CD4-positive, alpha-beta T cell (primary cell): ENCODE results near the gene SIRT3. TPM values are rescaled to one million over a fixed set of nuclear protein-coding genes. Genes with fewer than 3 reads are reported as not detected.
A peak's percentile ranks its signal among the peaks of the same experiment; 100 is the strongest.
"Not testable (repeated sequence)": the region's sequence is repeated elsewhere in the genome, so short reads cannot be mapped to it uniquely, and the experiment has no call there.

Source experiments
- ATAC-seq: fragments of 200-7000 bp; cut with Tn5 transposase; one replicate; pipeline ENCODE4 v1.10.0; 2022; ENCODE audit warnings: mild to moderate bottlenecking; ENCODE audit not compliant: poor library complexity
- CTCF ChIA-PET: fragments of 350-600 bp; sonication (Branson Sonifier 250); formaldehyde crosslinking; loops from one replicate; lab custom pipeline; 2021; ENCODE audit warnings: antibody characterized with exemption, inconsistent platforms; lab: Charles Lee
- POLR2A ChIA-PET: fragments of 350-600 bp; sonication (Branson Sonifier 250); formaldehyde crosslinking; loops from one replicate; lab custom pipeline; 2021; ENCODE audit warnings: antibody characterized with exemption, inconsistent platforms; lab: Charles Lee
- DNase-seq, 14 experiments: peaks; one replicate each; pipeline ENCODE4 v3.0.0-alpha.2; 2013 to 2020; ENCODE audit warnings: mixed read lengths in 2 of 14
- H3K27ac ChIP-seq, 2 donors: one replicate each; pipeline versions ENCODE4 v1.5.1 to v1.7.0; 2013; ENCODE audit warnings: low read length in 2 of 2, low read depth in 1 of 2, mild to moderate bottlenecking in 1 of 2
- H3K27me3 ChIP-seq, 2 experiments: 1 replicate in 1 of 2; 2 replicates in 1 of 2; pipeline versions ENCODE4 v1.6.1 to v1.7.0; 2013; ENCODE audit warnings: low read length in 2 of 2, control low read depth in 1 of 2, mild to moderate bottlenecking in 1 of 2, moderate library complexity in 1 of 2; ENCODE audit not compliant: insufficient read depth in 2 of 2, control insufficient read depth in 1 of 2
- H3K36me3 ChIP-seq: one replicate; pipeline ENCODE4 v1.6.1; 2013; ENCODE audit warnings: low read length, control low read depth; ENCODE audit not compliant: insufficient read depth
- H3K4me1 ChIP-seq: one replicate; pipeline ENCODE4 v1.6.1; 2013; ENCODE audit warnings: low read length, control low read depth; ENCODE audit not compliant: insufficient read depth
- H3K4me3 ChIP-seq: one replicate; pipeline ENCODE4 v1.5.1; 2013; ENCODE audit warnings: mild to moderate bottlenecking, low read length, moderate library complexity
- H3K9me3 ChIP-seq, 2 experiments: 1 replicate in 1 of 2; 2 replicates in 1 of 2; pipeline versions ENCODE4 v1.6.1 to v1.7.0; 2013; ENCODE audit warnings: low read length in 2 of 2, mild to moderate bottlenecking in 2 of 2, control low read depth in 1 of 2, moderate library complexity in 1 of 2; ENCODE audit not compliant: control insufficient read depth in 1 of 2, insufficient read depth in 1 of 2
- H3K27ac Mint-ChIP-seq: one replicate; pipeline ENCODE4 v1.8.0; 2020; ENCODE audit warnings: mixed read lengths
- H3K27me3 Mint-ChIP-seq: one replicate; pipeline ENCODE4 v1.8.0; 2021; ENCODE audit warnings: mixed read lengths
- H3K36me3 Mint-ChIP-seq: one replicate; pipeline ENCODE4 v1.8.0; 2021; ENCODE audit warnings: low read depth, mixed read lengths
- H3K4me1 Mint-ChIP-seq: one replicate; pipeline ENCODE4 v1.8.0; 2021; ENCODE audit warnings: low read depth, mixed read lengths
- H3K4me3 Mint-ChIP-seq: one replicate; pipeline ENCODE4 v1.8.0; 2020; ENCODE audit warnings: mild to moderate bottlenecking, mixed read lengths
- H3K9me3 Mint-ChIP-seq: one replicate; pipeline ENCODE4 v1.8.0; 2020; ENCODE audit warnings: mixed read lengths
- intact Hi-C, 2 experiments: fragments of 100-400 bp; cut with DNase I in 1 of 2; cut with micrococcal nuclease in 1 of 2; formaldehyde crosslinking; loops; one replicate each; pipeline versions ENCODE4 v1.15.1 to v1.9.0; 2023 to 2025; cut with DNase I, micrococcal nuclease
- total RNA-seq, 174 experiments: library from RNA in 2 of 174; stranded (reverse) in 2 of 174; gene quantifications; one replicate each; pipeline ENCODE4 v1.2.3 and lab custom pipeline; 2021 to 2026
- TF ChIP-seq, protein P1 (sequence below): fragments of 200-600 bp; IDR thresholded peaks from one replicate; pipeline ENCODE4 v1.8.0; 2022; ENCODE audit warnings: antibody characterized with exemption, mild to moderate bottlenecking

SIRT3 gene
- total RNA-seq, 2 experiments from 2014 or later = 16.4 to 18.0 TPM

DNA sequence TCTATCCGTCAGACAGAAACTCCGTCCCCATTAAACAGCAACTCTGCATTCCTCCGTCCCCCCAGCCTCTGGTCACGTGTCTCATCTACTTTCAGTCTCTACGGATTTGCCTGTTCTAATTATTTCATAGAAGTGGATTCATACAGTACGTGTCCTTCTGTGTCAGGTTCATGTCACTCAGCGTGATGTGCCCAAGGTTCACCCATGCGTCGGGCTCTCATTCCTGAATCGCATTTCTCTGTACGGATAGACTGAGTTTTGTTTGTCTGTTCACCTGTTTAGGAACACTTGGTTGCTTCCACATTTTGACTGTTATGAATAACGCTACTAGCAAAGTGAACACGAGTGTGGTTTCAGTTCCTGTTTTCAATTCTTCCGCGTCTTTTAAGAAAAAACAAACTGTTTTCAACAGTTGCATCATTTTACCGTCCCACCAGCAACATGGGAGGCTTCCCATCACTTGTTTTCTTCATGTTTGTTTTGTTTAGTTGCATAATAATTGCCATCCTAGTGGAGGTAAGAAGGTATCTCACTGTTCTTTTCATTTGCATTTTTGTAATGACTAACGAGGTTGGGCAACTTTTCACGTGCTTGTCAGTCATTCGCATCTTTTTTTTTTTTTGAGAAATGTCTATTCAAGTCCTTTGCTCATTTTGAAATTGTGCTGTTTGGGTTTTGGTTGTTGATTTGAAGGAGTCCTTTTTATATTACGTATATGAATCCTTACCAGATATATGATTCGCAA, 33.2 kb upstream of the SIRT3 start:
- intact Hi-C loops = loop anchor here (1.0 to 5.0 kb wide), 6 partner anchors 18 to 62 kb away; partner anchors contain the start of genes BET1L (in 1 of the 2), IFITM2 (in 1 of the 2) and RIC8A (in 1 of the 2)
- Mint-ChIP-seq H3K27me3 (no peaks in the 10 kb centered on the region), H3K27ac (peak overlapping the region; percentile 94), H3K4me3 (peak overlapping the region; percentile 91), H3K4me1 (peaks cover 33% of the 10 kb centered on the region), H3K36me3 (peaks cover 3% of the 10 kb centered on the region), H3K9me3 (no peaks in the 10 kb centered on the region)
- Histone ChIP-seq H3K36me3 (no peaks in the 10 kb centered on the region), H3K27ac (peak overlapping the region; percentile 74 to 84), H3K27me3 (no peaks in the 10 kb centered on the region), H3K4me1 (peaks cover 34% of the 10 kb centered on the region), H3K9me3 (peaks cover 0 to 5% of the 10 kb centered on the region in 2 experiments), H3K4me3 (peak overlapping the region; percentile 56)
- DNase-seq (peak in 12 of 14 experiments; percentile 29 to 89 (median 51)), ATAC-seq (peak; percentile 76)
- POLR2A ChIA-PET = interaction anchor here (0.8 to 8.2 kb wide), 17 partner anchors 12 to 307 kb away, joined by 3 to 185 read pairs (median 12); partner anchors contain the start of genes BET1L, NLRP6, PGGHG and PHRF1
- TF ChIP-seq, protein P1, sequence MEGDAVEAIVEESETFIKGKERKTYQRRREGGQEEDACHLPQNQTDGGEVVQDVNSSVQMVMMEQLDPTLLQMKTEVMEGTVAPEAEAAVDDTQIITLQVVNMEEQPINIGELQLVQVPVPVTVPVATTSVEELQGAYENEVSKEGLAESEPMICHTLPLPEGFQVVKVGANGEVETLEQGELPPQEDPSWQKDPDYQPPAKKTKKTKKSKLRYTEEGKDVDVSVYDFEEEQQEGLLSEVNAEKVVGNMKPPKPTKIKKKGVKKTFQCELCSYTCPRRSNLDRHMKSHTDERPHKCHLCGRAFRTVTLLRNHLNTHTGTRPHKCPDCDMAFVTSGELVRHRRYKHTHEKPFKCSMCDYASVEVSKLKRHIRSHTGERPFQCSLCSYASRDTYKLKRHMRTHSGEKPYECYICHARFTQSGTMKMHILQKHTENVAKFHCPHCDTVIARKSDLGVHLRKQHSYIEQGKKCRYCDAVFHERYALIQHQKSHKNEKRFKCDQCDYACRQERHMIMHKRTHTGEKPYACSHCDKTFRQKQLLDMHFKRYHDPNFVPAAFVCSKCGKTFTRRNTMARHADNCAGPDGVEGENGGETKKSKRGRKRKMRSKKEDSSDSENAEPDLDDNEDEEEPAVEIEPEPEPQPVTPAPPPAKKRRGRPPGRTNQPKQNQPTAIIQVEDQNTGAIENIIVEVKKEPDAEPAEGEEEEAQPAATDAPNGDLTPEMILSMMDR = no peak
- CTCF ChIA-PET = interaction anchor here (1.0 to 3.9 kb wide), 3 partner anchors 18 to 35 kb away, joined by 4 to 22 read pairs (median 4); no protein-coding TSS in a partner anchor

DNA sequence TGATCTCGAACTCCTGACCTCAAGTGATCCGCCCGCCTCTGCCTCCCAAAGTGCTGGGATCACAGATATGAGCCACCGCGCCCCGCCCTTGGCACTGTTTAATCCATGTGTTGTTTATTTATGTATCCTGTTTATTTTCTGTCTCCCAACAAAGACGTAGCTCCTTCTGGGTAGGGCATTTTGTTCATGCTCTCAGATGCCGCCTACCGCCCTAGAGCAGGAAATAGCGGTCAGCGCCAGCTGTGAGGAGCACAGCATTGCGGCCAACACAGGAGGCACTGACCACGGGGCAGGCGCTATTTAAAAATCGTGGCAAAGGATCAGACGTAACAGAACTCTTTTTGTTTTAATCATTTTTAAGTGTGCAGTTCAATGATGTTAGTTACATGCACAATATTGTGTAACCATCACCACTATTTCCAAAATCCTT, 32.6 kb upstream of the SIRT3 start:
- H3K9me3 ChIP-seq, H3K36me3 ChIP-seq, H3K9me3 Mint-ChIP-seq, H3K27me3 Mint-ChIP-seq, H3K36me3 Mint-ChIP-seq, H3K27me3 ChIP-seq: not testable (repeated sequence)
- ChIA-PET POLR2A (interaction anchor here (0.8 to 8.2 kb wide), 20 partner anchors 12 to 307 kb away, joined by 3 to 185 read pairs (median 12); partner anchors contain the start of genes BET1L, HRAS, NLRP6 and PGGHG), CTCF (interaction anchor here (1.2 to 3.9 kb wide), 3 partner anchors 18 to 36 kb away, joined by 3 to 22 read pairs (median 4); partner anchors contain the start of gene PSMD13)
- H3K27ac Mint-ChIP-seq = peak overlapping the region; percentile 94
- Histone ChIP-seq H3K27ac (peak overlapping the region; percentile 74 to 84), H3K4me1 (peaks cover 34% of the 10 kb centered on the region), H3K4me3 (peak overlapping the region; percentile 56)
- H3K4me1 Mint-ChIP-seq = peaks cover 33% of the 10 kb centered on the region
- intact Hi-C loops = loop anchor here (1.0 to 5.0 kb wide), 6 partner anchors 18 to 61 kb away; partner anchors contain the start of genes BET1L (in 1 of the 2), IFITM2 (in 1 of the 2) and RIC8A (in 1 of the 2)
- H3K4me3 Mint-ChIP-seq = peak overlapping the region; percentile 91
- peak; percentile 32 for ATAC-seq
- DNase-seq = peak in 10 of 14 experiments; percentile 36 to 84 (median 52)

DNA sequence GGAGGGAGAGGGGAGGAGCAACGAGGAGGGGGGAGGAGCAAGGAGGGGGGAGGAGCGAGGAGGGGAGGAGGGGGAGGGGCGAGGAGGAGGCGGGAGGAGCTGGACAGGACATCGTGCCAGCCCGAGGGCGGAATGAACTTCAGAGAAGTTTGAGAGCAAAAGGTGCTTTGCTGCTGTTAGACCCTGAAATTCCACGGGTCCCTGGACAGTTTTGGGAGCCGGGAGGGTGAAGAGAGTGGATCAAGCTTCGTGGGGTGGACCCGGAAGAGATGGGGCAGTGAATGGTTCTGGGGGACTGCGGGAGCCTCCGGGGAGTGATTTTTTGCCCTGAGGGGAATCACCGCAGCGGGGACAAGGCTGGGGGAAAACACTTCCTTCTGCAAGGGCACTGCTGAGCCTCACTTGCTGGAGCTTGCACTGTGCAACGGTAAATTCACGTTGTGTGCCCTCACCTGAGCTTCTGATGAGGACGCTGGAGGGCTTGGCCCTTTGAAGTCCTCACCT, 31.4 kb upstream of the SIRT3 start:
- peak; percentile 30 for ATAC-seq

More for the DNA sequence above, 31.4 kb upstream of the SIRT3 start:
- Histone ChIP-seq H3K9me3 (peaks cover 0 to 5% of the 10 kb centered on the region in 2 experiments), H3K27me3 (no peaks in the 10 kb centered on the region), H3K27ac (peak overlapping the region; percentile 74 to 84), H3K36me3 (no peaks in the 10 kb centered on the region), H3K4me1 (peaks cover 34% of the 10 kb centered on the region), H3K4me3 (peak overlapping the region; percentile 56)
- Mint-ChIP-seq H3K27me3 (no peaks in the 10 kb centered on the region), H3K4me3 (peak overlapping the region; percentile 91), H3K4me1 (peaks cover 33% of the 10 kb centered on the region), H3K36me3 (peaks cover 3% of the 10 kb centered on the region), H3K27ac (peak overlapping the region; percentile 94), H3K9me3 (no peaks in the 10 kb centered on the region)
- ChIA-PET CTCF (interaction anchor here (1.2 to 3.9 kb wide), 5 partner anchors 17 to 181 kb away, joined by 3 to 22 read pairs (median 3); partner anchors contain the start of gene PSMD13), POLR2A (interaction anchor here (0.8 to 8.2 kb wide), 22 partner anchors 13 to 268 kb away, joined by 3 to 185 read pairs (median 12); partner anchors contain the start of genes BET1L, HRAS, IFITM2 and NLRP6)
- TF ChIP-seq, protein P1 = no peak
- peak in 12 of 14 experiments; percentile 40 to 82 (median 58) for DNase-seq
- intact Hi-C loops = loop anchor here (1.0 to 5.0 kb wide), 3 partner anchors 29 to 60 kb away; partner anchors contain the start of genes BET1L (in 1 of the 2), IFITM2 (in 1 of the 2) and RIC8A (in 1 of the 2)
